Measurements from ENCODE around the gene SATB2. TPM values are rescaled to one million over a fixed set of nuclear protein-coding genes. Genes with fewer than 3 reads are reported as not detected.

The SATB2 gene
- total RNA-seq, 1 experiment from 2014 or later = 13.8 TPM

DNA sequence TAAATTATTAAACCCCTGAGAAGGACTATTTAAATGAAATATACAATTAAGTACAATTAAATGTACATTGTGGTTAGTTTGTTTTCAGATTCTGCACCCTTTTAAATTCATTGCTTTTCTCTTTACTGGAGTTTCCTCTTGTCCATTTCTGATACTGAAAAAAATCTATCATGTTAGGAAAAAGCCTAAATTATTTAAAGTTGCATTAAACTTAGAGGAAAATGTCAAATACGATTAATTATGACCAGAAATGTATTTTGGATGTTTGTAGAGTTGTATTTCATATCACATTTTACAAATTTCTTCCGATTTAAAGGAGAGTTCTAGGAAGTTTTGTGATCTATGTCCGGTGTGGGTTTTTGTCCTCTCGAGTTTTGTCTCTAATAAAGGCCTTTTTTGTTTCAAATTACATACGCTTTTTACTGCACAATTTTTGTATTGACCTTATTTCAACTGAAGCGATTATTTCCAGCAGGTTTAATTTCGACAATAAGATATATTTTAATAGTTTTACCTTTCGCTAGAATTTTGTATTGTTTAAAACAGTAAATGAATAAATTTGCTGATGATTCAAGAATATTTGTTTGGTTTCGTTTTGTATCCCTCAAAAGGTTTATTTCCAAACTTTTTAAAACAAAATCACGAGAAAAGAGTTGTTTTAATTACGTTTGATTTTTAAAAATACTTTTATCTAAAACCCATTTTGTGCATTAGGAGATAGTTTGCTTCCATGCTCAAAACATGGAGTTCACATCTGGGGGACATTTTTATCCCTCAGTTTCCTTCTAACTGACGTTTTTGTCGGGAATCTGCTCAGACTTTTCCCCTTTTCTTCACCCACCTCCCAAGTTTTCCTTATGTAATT lies 3.3 kb upstream of the SATB2 start (continued):
- TF ChIP-seq, protein P1, sequence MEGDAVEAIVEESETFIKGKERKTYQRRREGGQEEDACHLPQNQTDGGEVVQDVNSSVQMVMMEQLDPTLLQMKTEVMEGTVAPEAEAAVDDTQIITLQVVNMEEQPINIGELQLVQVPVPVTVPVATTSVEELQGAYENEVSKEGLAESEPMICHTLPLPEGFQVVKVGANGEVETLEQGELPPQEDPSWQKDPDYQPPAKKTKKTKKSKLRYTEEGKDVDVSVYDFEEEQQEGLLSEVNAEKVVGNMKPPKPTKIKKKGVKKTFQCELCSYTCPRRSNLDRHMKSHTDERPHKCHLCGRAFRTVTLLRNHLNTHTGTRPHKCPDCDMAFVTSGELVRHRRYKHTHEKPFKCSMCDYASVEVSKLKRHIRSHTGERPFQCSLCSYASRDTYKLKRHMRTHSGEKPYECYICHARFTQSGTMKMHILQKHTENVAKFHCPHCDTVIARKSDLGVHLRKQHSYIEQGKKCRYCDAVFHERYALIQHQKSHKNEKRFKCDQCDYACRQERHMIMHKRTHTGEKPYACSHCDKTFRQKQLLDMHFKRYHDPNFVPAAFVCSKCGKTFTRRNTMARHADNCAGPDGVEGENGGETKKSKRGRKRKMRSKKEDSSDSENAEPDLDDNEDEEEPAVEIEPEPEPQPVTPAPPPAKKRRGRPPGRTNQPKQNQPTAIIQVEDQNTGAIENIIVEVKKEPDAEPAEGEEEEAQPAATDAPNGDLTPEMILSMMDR (IDR thresholded peaks at IDR 0.05 in 2 of 3, conservative IDR thresholded peaks at IDR 0.05 in 1 of 3; ENCODE audit: borderline replicate concordance in 1 of 3, insufficient read depth in 1 of 3, low read depth in 2 of 3, low read length in 2 of 3) = no peak
- TF ChIP-seq, protein P2, sequence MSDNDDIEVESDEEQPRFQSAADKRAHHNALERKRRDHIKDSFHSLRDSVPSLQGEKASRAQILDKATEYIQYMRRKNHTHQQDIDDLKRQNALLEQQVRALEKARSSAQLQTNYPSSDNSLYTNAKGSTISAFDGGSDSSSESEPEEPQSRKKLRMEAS (IDR thresholded peaks at IDR 0.05) = no peak
- TF ChIP-seq JUND (IDR thresholded peaks at IDR 0.05) = no peak

DNA sequence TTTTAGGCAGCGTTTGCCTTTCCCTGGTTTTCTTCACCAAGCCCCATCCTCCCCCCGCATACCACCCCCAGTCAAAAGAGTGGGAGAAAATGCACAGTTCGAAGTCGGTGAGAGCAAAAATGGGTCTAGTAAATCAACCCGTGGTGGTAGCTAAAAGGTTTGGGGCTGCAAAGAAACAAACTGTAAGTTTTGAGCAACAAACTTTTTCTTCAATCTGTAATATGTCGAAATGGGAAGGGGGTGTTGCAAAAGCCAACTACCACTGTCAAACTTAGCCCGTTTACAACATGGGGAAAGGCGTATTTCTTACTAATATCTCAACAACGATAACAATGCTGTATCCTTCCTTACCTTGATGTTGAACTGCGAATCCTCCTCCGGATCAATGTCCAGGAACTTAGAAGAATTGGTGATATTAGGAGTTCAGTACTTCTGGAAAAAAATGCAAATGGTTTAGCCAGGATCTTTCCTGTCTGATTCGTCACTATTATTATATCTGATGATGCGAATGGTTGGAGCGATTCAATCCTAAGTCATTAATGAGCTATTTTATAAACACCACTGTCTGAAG lies 2.4 kb upstream of the SATB2 start:
- ChIA-PET POLR2A (interaction anchor here (0.7 kb wide), 1 partner anchor 1818 kb away, joined by 3 read pairs; no protein-coding TSS in a partner anchor), RAD21 (ENCODE audit: low non-redundant PET in 1 of 2, low total read pairs in 2 of 2, uncharacterized antibody in 2 of 2, unreplicated experiment in 2 of 2) (no interaction called here), CTCF (interaction anchor here (1.6 kb wide), 1 partner anchor 11 kb away, joined by 8 read pairs; no protein-coding TSS in a partner anchor)
- Histone ChIP-seq H3K4me2 (ENCODE audit: low read length) (peak overlapping the region; percentile 90), H3K27me3 (ENCODE audit: insufficient read depth, low read length) (no peaks in the 10 kb centered on the region), H3K79me2 (ENCODE audit: insufficient read depth, low read length) (peaks cover 15% of the 10 kb centered on the region), H3K9ac (ENCODE audit: low read length) (peak overlapping the region; percentile 92), H3K36me3 (ENCODE audit: control insufficient read depth in 1 of 2, insufficient read depth in 2 of 2, low read length in 2 of 2) (no peaks in the 10 kb centered on the region), H3K27ac (ENCODE audit: low read depth, low read length) (peak overlapping the region; percentile 98), H3K9me3 (ENCODE audit: control insufficient read depth in 1 of 2, insufficient read depth in 1 of 2, low read depth in 1 of 2, low read length in 2 of 2) (no peaks in the 10 kb centered on the region), H4K20me1 (ENCODE audit: insufficient read depth) (no peaks in the 10 kb centered on the region), H2AFZ (ENCODE audit: low read depth, low read length, poor library complexity, severe bottlenecking) (peak overlapping the region; percentile 87), H3K4me3 (replicated peaks in 1 of 2; ENCODE audit: low read depth in 1 of 2, low read length in 2 of 2) (peak overlapping the region; percentile 64 to 72), H3K4me1 (ENCODE audit: control insufficient read depth in 1 of 2, insufficient read depth in 2 of 2, low read length in 2 of 2) (peaks cover 5 to 31% of the 10 kb centered on the region in 2 experiments; a peak in 3 of 4 replicates), H3K9me2 (ENCODE audit: insufficient read depth) (no peaks in the 10 kb centered on the region)
- ATAC-seq (no peak), DNase-seq (ENCODE audit: low read depth, low spot score) (peak; percentile 22)
- BruUV-seq (replicated peaks) = TSS peak; percentile 79
- TF ChIP-seq, protein P3, sequence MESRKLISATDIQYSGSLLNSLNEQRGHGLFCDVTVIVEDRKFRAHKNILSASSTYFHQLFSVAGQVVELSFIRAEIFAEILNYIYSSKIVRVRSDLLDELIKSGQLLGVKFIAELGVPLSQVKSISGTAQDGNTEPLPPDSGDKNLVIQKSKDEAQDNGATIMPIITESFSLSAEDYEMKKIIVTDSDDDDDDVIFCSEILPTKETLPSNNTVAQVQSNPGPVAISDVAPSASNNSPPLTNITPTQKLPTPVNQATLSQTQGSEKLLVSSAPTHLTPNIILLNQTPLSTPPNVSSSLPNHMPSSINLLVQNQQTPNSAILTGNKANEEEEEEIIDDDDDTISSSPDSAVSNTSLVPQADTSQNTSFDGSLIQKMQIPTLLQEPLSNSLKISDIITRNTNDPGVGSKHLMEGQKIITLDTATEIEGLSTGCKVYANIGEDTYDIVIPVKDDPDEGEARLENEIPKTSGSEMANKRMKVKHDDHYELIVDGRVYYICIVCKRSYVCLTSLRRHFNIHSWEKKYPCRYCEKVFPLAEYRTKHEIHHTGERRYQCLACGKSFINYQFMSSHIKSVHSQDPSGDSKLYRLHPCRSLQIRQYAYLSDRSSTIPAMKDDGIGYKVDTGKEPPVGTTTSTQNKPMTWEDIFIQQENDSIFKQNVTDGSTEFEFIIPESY (IDR thresholded peaks at IDR 0.05; ENCODE audit: extremely low read depth, insufficient replicate concordance, low read length) = no peak
- TF ChIP-seq CEBPB (IDR thresholded peaks at IDR 0.05; ENCODE audit: low read depth) (no peak), YY1 (IDR thresholded peaks at IDR 0.05; ENCODE audit: extremely low read depth, insufficient replicate concordance, low read depth, low read length) (no peak), JUND (IDR thresholded peaks at IDR 0.05) (no peak), EZH2phosphoT487 (IDR thresholded peaks at IDR 0.05; ENCODE audit: borderline replicate concordance) (no peak), FOSL1 (IDR thresholded peaks at IDR 0.05; ENCODE audit: low read depth) (no peak), POLR2AphosphoS5 (IDR thresholded peaks at IDR 0.05; ENCODE audit: low read depth, low read length) (no peak), CBX3 (IDR thresholded peaks at IDR 0.05; ENCODE audit: low read depth) (no peak), POLR2A (IDR thresholded peaks at IDR 0.05; ENCODE audit: borderline replicate concordance, extremely low read depth, insufficient read depth, insufficient read length) (no peak)
- intact Hi-C loops (cut with micrococcal nuclease) = no loop called here

Measured in HCT116 (cell line).